ELF-1 (cell line): ENCODE results near the gene ITPR1.
A peak's percentile ranks its signal among the peaks of the same experiment; 100 is the strongest.
"Not testable (repeated sequence)": the region's sequence is repeated elsewhere in the genome, so short reads cannot be mapped to it uniquely, and the experiment has no call there.

ENCODE experiments used
- DNase-seq: peaks from one replicate; pipeline ENCODE4 v3.0.0-alpha.2; 2016; ENCODE audit warnings: low read depth, low spot score

The ITPR1 gene

DNA sequence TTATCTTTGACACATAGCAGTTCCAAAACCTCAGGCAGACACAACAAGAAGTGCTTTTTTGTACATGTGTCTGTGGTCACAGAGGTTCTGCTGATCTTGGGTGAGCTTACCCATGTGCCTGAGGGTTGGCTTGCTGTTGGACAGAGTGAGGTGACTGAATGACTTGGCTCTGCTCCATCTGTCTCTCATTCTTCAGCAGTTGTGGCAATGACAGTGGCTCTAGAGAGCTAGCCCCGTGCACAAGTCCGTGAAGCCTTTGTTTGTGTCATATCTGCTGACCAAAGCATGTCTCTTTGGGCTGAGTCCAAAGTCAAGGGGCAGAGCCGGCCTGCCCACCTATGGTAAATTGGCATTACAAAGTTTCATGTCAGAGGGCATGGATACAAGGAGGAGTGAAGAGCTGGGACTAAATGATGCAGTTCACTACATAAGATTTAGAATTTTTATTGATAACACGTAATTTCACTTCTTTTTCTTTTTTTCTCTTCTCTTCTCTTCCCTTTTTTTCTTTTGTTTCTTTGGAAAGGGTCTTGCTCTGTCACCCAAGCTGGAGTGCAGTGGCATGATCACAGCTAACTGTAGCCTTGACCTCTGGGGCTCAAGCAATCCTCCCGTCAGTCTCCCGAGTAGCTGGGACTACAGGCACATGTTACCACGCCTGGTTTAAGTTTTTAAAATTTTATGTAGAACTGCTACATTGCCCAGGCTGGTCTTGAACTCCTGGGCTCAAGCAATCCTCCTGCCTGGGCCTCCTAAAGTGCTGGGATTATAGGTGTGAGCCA is 77.9 kb downstream of the ITPR1 start:
- no peak for DNase-seq

DNA sequence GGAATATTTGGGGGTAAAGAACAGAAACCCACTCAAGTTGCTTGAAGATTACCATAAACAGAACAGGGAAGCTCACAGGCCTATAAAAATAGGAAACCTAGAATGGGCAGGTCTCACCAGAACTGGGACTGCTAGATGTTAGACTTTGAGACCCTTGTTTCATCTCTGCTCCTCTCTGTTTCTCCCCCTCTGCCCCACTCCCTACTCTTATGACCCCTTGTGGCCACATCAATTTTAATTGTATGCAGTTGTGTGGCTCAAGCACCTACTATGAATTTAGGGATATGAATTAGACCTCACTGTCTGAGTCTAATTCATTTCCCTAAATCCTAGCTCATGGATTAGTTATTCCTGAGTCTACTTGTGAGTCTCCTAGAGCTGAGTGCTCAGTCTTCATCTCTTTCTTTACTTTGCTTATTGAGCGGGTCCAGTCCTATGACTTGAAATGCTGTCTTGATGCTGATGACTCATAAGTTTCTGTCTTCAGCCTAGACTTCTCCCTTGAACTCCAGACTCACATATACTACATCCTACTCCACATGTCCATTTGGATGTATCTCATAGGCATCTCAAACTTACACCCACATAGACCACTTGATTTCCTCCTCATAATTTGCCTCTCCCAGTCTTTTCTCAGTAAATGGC is 78.7 kb downstream of the ITPR1 start:
- DNase-seq: no peak

DNA sequence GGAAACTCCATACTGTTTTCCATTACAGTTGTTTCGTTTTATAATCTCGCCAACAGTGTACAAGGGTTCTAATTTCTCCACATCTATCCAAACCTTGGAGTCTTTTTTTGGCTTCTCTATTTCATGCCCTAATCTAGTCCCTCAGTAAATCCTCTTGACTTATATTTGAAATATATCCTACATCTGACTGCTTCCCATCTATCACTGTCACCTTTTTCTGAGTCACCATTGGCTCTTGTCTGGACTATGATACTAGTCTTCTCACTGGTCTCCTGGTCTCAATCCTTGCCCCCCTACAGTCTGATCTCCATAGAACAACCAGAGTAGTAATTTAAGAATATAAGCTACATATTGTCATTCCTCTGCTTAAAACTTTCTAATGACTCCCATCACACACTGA is 80.0 kb downstream of the ITPR1 start:
- no peak for DNase-seq

DNA sequence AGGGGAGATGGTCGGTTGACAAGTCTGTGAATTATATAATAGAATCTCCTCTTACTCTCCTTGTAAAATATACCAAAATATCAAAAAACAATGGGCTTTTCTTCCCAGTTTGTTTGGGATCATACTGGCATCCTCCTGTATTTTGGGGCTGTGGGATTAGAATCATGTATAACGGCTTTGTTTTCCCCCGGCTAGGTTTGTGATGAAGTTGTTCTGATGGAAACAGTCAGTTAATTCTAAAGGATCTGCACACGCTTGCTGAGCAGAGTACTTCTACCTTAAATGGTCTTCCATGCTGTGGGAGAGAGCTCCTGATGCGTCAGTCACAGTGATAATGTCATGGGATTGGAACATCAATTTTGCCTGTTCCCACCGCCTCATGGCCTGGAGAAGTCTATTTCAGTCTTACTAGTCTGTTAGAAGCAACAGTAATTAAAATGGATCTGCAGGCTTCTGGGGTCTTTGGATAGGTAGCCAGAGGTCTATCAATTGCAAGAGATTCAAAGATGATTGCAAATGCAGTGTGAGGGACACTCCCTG is 81.3 kb downstream of the ITPR1 start:
- no peak for DNase-seq

DNA sequence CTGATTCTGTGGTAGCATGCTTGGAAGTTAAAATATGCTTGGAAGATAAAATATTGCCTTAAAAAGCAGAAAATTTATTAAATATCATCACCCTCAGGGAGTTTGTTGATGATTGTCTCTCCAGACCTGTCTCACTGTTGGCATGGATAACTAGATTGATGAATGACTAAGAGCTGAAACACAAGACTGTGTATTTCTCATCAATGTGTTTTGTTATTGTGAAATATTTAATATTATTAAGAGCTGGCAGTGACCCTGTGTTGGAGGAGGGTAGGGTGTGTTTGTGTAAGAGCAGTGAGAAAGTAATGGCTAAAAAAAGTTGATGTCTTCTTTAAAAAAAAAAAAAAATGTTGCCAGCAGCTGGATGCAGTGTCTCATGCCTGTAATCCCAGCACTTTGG is 82.2 kb downstream of the ITPR1 start:
- DNase-seq: no peak

DNA sequence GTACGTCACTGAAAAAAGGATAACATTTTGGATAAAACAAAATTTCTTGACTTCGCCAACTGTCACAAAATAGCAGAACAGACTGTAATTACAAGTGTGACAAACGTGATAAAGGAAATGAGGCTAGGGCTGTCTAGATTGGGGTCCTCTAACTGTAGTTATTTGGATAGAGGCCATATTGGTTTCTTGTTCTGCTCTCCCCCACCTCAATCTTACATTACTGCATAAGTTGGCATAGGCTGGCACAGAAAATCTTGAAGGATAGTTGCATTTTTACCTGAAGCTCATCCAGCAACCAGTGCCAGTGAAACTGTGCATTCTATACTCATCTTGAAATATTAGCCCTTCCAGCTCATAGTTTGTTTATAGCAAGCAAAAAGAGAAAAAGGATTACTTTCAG is 84.6 kb downstream of the ITPR1 start:
- no peak for DNase-seq

DNA sequence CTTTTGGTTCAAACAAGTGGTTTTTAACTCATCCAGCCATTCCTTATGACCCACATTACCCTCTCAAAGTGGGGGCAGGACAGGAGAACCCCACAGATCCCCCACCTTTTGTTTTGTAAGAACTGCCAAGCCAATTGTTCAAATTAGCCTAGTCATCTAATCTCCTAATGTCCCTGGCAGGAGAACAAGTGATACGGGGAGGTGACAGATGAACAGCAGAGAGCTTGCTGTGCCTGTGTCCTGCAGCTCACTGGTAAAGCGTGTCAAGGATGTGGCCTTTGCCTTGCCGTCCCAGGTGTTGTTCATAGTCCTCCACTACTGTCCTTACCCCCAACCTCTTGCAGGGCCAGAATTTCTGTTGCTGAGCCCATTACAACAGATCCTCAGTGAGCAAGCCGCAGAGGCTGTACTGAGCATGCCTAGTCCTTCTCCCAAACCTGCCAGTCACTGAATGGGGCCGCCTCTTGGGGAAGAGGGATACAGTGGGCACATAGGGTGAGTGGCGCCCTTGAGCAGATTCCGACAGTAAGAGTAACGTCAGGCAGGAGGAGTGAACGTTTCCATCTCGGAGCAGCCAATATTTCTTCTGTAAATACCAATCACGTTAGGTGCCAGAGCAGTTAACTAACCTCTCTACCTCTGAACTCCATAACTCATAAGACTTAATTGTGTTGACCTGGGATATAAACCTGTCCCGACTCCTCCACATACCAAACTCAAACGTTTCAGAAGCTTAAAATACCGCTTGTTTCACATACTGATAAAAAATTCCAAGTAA is 87.4 kb downstream of the ITPR1 start:
- no peak for DNase-seq

DNA sequence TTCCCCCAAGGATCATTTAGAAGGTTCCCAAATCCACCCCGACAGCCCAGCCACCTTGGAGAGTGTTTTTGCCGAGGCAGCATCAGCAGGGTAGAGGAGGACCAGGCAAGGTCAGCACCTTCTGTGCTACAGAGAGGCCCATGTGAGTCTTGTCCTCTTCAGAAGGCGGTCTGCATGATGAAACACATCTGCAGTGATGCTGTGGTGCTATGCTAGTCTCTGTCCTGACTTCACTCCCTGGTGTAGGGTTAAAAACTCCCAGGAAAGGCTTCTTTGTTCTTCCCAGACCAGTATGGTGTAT is 87.9 kb downstream of the ITPR1 start:
- no peak for DNase-seq

DNA sequence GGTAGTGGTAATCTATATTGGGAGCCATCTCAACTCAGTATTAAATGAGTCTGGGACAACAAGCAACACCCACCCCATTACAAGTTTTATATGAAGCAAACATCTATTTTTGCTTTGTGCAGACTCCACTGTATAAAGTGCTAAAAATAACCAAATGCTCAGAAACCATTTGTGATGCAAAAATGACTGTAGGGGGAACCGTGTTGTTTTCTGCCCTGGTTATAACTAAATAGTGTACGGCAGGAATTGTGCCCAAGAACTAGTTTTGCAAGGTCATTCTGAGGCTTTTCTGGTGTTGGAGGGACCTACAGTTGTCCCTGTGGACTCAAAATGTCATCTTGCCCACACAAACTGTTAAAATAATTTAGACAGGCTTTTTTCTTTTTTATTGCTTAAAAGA is 88.3 kb downstream of the ITPR1 start:
- DNase-seq: no peak

DNA sequence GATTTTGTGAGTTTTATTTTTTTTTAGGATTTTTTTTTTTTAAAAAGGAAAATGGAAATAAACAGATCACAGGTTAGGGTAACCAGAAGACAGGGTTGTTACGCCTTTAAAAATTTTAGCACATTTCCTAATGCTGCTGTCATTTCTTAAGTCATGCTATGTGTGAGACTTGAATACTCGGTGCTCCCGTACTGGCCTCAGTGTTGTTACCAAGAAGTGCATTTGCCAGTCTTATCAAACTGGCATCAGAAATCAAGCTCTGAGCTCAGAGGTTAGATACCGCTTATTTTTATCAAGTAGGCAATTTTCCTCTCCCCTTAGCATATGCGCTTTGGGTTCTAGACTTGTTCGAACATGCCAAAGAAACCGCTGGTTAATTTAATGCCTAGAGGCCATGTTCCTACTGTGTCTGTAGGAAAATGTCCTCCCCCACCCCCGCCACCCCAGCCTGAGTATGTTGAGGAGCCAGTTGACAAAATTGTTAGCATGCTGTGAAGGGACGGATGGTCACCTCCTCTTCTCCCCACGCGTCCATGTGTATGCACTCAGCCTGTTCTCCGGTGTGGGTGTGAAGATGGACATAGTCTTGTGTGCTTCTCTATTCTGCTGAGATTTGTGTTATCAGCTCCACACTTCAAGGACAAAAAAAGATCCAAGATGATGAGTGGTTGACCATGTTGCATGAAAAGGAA is 88.9 kb downstream of the ITPR1 start:
- peak; percentile 32 for DNase-seq

DNA sequence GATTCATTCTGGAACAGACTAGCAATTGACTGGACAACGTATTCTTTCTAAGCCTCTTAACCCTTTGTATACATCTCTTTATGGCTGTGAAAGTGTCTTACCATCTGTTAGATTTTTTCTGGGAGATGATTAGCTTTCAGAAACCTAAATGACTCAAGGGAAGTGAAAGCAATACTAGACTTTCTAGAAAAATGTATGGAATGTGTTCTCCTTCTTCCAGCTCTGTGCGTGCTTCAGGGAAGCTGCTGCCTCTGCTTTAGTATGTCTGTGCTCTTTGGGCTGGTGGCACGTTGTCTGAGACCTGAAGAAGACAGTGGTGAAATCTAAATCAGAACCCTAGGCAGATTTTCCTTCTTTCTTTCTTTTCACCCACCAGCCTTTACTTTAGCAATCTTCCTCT is 89.5 kb downstream of the ITPR1 start:
- DNase-seq: peak; percentile 19

DNA sequence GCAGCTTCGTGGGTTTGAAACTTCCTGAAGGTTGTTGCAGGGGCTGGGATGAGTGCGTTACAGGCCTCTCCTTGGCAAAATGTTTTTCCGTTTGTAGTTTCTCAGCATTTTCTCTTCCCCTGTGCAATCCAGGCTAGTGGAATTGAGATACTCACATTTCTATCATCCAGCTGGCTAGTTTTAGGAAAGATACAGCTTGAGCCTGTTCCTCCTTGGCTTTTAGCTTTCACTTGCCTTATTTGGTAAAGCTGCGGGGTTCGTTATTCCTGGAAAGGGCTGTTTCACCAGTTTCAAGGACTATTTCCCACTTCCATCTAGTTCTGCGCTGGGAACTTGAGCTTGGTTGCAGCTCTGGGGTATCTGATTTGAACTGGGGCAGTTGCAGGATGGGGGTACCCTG is 90.3 kb downstream of the ITPR1 start:
- DNase-seq: no peak

DNA sequence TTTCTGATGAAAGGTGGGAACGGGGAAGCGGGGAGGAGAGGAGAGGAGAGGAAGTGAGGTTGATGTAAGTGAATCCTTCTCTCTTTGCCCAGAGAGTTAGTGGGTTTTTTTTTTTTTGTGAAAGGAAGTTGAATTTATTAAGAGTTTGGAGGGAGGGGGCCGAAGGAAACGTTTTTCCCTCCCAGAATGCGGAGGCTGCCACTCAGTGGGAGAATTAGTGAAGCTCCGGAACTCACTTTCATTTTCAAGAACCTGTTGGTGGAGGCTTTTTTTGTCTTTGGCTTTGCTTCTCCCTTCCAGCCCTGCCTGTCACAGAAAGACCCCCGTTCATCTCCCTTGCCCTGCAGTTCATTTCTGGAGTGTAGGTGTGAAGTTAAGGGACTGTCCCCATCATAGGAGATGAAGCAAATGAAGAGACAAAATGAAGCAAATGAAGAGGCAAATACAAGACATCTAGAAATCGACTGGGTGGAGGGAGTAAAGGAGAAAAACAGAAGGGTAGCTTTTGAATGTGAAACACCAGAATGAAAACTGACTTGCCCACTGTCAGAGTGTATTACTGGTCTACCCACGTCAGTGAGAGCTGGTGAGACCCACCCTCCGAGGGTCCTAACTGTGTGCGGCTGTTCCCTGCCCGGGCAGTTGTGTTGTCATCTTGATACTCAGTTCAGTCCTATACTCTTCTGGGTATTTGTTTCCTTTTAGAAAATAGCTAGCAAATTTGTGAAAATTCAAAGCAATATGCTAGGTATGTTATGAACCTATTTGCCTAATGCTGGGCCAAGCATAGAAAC is 91.5 kb downstream of the ITPR1 start:
- DNase-seq: no peak

DNA sequence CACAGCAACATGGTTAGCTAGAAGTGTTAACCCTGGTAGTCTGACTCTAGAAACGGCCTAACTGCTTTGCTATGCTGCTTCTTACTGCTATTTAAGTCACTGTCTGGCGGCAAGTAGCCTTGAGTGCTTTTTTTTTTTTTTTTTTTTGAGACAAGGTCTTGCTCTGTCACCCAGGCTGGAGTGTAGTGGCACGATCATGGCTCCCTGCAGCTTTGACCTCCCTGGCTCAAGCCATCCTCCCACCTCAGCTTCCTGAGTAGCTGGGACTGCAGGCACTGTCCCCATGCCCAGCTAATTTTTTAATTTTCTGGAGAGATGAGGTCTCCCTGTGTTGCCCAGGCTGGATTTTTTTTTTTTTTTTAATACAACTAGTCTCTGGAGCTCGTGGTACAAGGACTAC is 93.2 kb downstream of the ITPR1 start:
- no peak for DNase-seq

DNA sequence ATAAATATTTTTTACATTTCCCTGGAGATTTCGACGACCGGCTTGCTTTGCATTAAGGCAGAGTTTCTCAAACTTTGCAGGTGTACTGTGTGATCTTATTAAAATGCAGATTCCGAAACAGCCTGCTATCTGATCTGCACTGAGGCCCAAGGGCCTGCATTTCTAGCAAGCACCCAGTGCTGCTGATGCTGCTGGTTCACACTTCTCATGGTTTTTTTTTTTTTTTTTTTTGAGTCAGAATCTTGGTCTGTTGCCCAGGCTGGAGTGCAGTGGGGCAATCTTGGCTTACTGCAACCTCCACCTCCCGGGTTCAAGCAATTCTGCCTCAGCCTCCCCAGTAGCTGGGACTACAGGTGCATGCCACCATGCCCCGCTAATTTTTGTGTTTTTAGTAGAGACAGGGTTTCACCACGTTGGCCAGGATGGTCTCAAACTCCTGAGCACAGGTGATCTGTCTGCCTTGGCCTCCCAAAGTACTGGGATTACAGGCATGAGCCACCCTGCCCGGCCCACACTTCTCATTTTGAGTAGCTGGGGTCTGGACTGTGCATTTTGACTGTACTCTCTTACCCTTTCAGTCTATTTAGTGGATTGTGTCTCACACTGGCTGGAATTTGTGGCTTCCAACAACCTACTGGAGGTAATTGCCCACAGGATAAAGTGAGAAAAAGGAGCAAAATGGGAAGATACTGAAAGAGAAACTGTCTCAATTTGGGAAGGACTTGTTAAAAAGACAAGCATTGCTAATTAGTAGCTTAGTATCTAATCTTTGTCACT is 94.1 kb downstream of the ITPR1 start:
- DNase-seq: no peak

DNA sequence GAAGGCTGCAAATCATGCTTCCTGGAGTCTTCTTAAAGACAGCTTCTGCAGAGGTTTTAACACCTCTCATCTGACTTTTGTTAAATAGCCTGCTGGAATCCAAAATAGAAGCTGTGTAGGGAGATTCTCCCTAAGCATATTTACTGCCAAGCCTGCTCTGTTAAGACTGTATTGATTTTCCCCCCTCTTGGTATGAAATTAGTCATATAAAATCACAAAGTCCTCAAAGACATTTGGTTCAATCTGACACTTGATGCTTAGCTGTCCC is 94.6 kb downstream of the ITPR1 start:
- DNase-seq: no peak

DNA sequence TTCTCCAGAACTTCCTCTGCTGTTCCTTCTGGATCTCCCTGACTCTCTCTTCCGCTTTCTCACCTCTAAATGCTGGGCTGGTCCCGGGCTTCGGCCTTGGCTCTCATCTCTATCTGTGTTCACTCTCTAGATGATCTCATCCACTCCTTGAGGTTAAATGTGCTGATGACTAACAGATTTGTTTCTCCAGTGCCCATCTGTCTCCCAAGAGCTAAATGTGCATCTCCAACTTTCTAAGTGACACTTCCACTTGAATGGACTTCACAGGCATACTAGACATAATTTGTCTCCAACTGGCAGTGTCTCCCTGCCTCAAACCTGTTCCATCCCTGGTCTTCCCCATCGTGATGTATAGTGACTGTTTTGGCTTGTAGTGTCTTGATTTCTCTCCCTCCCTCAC is 95.3 kb downstream of the ITPR1 start:
- no peak for DNase-seq

DNA sequence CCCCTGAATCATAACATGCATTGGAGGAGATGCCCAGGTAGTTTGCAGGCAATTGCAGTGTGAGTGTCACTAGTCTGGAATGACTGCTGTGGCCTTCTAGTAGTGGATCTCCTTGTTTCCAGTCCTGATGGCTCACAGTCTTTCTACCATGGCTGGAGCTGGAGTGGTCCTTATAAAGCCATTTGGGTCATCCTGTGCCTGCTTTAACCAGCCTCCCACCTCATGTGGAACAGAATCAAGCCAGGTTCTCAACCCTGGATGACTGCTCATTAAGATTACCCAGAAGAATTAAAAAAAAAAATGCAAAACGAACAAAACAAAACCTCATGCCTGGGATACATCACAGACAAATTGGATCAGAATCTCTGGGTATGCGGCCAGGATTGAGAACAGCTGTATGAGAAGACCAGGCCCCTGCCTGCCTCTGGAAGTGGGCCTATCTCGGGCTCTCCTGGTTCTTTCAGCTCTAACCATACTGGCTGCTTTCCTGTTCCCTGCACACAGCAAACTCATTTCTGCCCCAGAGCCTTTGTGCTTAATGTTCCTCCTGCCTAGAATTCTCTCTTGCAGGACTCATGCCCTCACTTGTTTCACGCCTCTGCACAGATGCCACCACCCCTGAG is 96.4 kb downstream of the ITPR1 start:
- no peak for DNase-seq

DNA sequence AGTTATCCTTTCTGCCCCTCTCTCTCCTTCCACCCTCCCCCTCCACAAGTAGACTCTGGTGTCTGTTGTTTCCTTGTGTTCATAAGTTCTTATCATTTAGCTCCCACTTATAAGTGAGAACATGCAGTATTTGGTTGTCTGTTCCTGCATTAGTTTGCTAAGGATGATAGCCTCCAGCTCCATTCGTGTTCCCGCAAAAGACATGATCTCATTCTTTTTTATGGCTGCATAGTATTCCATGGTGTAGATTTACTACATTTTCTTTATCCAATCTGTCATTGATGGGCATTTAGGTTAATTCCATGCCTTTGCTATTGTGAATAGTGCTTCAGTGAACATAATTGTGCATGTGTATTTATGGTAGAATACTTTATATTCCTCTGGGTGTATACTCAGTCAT is 97.7 kb downstream of the ITPR1 start:
- DNase-seq: not testable (repeated sequence)

DNA sequence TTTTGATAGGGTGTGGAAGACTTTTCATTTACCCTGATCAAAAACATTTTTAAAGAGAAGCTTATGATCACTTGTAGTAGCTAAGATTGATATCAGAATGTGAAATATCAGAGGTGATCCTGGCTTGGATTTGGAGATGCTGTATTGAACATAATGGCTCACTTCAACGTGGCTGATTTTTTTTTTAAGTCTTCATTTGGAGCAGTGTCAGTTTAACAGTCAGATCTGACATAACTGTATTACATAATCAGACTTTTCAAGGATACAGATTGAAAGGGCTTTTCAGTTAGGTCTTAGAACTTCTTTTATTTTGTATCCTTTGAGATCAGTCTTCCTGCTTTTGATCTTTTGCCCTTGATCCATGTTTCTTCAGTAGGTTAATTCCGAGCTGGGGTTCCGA is 98.5 kb downstream of the ITPR1 start:
- no peak for DNase-seq
